H9 (cell line): Measurements from ENCODE around the gene ITSN1. TPM values are rescaled to one million over a fixed set of nuclear protein-coding genes. Genes with fewer than 3 reads are reported as not detected.

Source experiments
- DNase-seq: peaks from one replicate; pipeline ENCODE4 v3.0.0-alpha.2; 2017
- H2AFZ ChIP-seq: one replicate; pipeline ENCODE4 v1.6.1; 2013; ENCODE audit warnings: mild to moderate bottlenecking, low read length, control low read depth, moderate library complexity
- H2AK5ac ChIP-seq: 2 replicates; pipeline ENCODE4 v1.6.1; 2013; ENCODE audit warnings: low read length, control low read depth, mixed read lengths; ENCODE audit not compliant: insufficient read length
- H2BK120ac ChIP-seq: one replicate; pipeline ENCODE4 v1.6.1; 2013; ENCODE audit warnings: low read depth, mild to moderate bottlenecking, low read length, control low read depth, inconsistent platforms; ENCODE audit not compliant: poor library complexity, severe bottlenecking
- H2BK12ac ChIP-seq: 2 replicates; pipeline ENCODE4 v1.6.1; 2013; ENCODE audit warnings: low read length, control low read depth, mixed read lengths, low read depth; ENCODE audit not compliant: insufficient read length
- H2BK15ac ChIP-seq: 2 replicates; pipeline ENCODE4 v1.6.1; 2013; ENCODE audit warnings: low read depth, low read length, control low read depth
- H2BK20ac ChIP-seq: one replicate; pipeline ENCODE4 v1.6.1; 2013; ENCODE audit warnings: low read depth, mild to moderate bottlenecking, low read length, control low read depth, inconsistent platforms; ENCODE audit not compliant: poor library complexity, severe bottlenecking
- H2BK5ac ChIP-seq: 2 replicates; pipeline ENCODE4 v1.6.1; 2013; ENCODE audit warnings: low read length, control low read depth, mixed read lengths; ENCODE audit not compliant: insufficient read length
- H3K14ac ChIP-seq: 2 replicates; pipeline ENCODE4 v1.6.1; 2013; ENCODE audit warnings: low read length, control low read depth; ENCODE audit not compliant: insufficient read depth
- H3K18ac ChIP-seq: 2 replicates; pipeline ENCODE4 v1.6.1; 2013; ENCODE audit warnings: low read depth, mild to moderate bottlenecking, mixed read lengths, low read length, control low read depth; ENCODE audit not compliant: insufficient read length
- H3K23ac ChIP-seq: 2 replicates; pipeline ENCODE4 v1.6.1; 2013; ENCODE audit warnings: low read length, control low read depth, mixed read lengths, low read depth; ENCODE audit not compliant: insufficient read length
- H3K23me2 ChIP-seq: 2 replicates; pipeline ENCODE4 v1.6.1; 2013; ENCODE audit warnings: low read depth, mild to moderate bottlenecking, mixed read lengths, low read length, control low read depth; ENCODE audit not compliant: insufficient read length, poor library complexity, severe bottlenecking
- H3K27ac ChIP-seq: 2 replicates; pipeline ENCODE4 v1.5.1; 2013; ENCODE audit warnings: low read length, control low read depth, mixed read lengths, low read depth; ENCODE audit not compliant: insufficient read length
- H3K27me3 ChIP-seq: 2 replicates; pipeline ENCODE4 v1.6.1; 2013; ENCODE audit warnings: low read length, control low read depth, inconsistent platforms; ENCODE audit not compliant: insufficient read depth
- H3K4ac ChIP-seq: 2 replicates; pipeline ENCODE4 v1.6.1; 2013; ENCODE audit warnings: low read depth, mild to moderate bottlenecking, control low read depth, inconsistent platforms, low read length, moderate library complexity
- H3K4me1 ChIP-seq: 2 replicates; pipeline ENCODE4 v1.6.1; 2013; ENCODE audit warnings: low read length, control low read depth, inconsistent platforms; ENCODE audit not compliant: insufficient read depth
- H3K4me2 ChIP-seq: 2 replicates; pipeline ENCODE4 v1.6.1; 2013; ENCODE audit warnings: low read length, control low read depth, mixed read lengths; ENCODE audit not compliant: insufficient read length, insufficient read depth
- H3K56ac ChIP-seq: 2 replicates; pipeline ENCODE4 v1.6.1; 2013; ENCODE audit warnings: low read depth, mild to moderate bottlenecking, mixed read lengths, low read length, control low read depth; ENCODE audit not compliant: insufficient read length
- H3K79me1 ChIP-seq: 2 replicates; pipeline ENCODE4 v1.6.1; 2013; ENCODE audit warnings: low read depth, mild to moderate bottlenecking, moderate library complexity, low read length, control low read depth, inconsistent platforms; ENCODE audit not compliant: insufficient read depth, poor library complexity, severe bottlenecking
- H3K79me2 ChIP-seq: 2 replicates; pipeline ENCODE4 v1.6.1; 2013; ENCODE audit warnings: low read length, control low read depth, inconsistent platforms; ENCODE audit not compliant: insufficient read depth
- H3K9ac ChIP-seq: 2 replicates; pipeline ENCODE4 v1.6.1; 2013; ENCODE audit warnings: low read length, control low read depth, mixed read lengths; ENCODE audit not compliant: insufficient read length; ENCODE audit errors: extremely low read depth
- H3K9me3 ChIP-seq: one replicate; pipeline ENCODE4 v1.6.1; 2013; ENCODE audit warnings: low read depth, low read length, inconsistent platforms; ENCODE audit not compliant: control insufficient read depth
- H3T11ph ChIP-seq: one replicate; pipeline ENCODE4 v1.6.1; 2013; ENCODE audit warnings: mild to moderate bottlenecking, low read length, control low read depth, inconsistent platforms
- H4K20me1 ChIP-seq: one replicate; pipeline ENCODE4 v1.6.1; 2013; ENCODE audit not compliant: control insufficient read depth, insufficient read length, insufficient read depth
- H4K5ac ChIP-seq: 2 replicates; pipeline ENCODE4 v1.6.1; 2013; ENCODE audit warnings: low read depth, mild to moderate bottlenecking, mixed read lengths, low read length, control low read depth; ENCODE audit not compliant: insufficient read length
- H4K8ac ChIP-seq: replicated peaks from 2 replicates; pipeline ENCODE4 v1.6.1; 2013; ENCODE audit warnings: low read length, control low read depth, mixed read lengths, low read depth; ENCODE audit not compliant: insufficient read length
- H4K91ac ChIP-seq: 2 replicates; pipeline ENCODE4 v1.6.1; 2013; ENCODE audit warnings: low read depth, mild to moderate bottlenecking, moderate library complexity, mixed read lengths, low read length, control low read depth; ENCODE audit not compliant: insufficient read length
- H3K27ac Mint-ChIP-seq, 3 experiments: 2 replicates in 2 of 3; 3 replicates in 1 of 3; pipeline ENCODE4 v1.8.0; 2020 to 2021; ENCODE audit warnings: mixed read lengths in 3 of 3, mild to moderate bottlenecking in 1 of 3, moderate library complexity in 1 of 3
- H3K27me3 Mint-ChIP-seq: 2 replicates; pipeline ENCODE4 v1.8.0; 2021; ENCODE audit warnings: low read depth, mild to moderate bottlenecking, moderate library complexity, mixed read lengths
- H3K36me3 Mint-ChIP-seq, 3 experiments: 2 replicates in 2 of 3; 3 replicates in 1 of 3; pipeline ENCODE4 v1.8.0; 2020 to 2021; ENCODE audit warnings: low read depth in 3 of 3, mixed read lengths in 3 of 3; ENCODE audit not compliant: insufficient read depth in 1 of 3
- H3K4me1 Mint-ChIP-seq, 2 experiments: 2 replicates each; pipeline ENCODE4 v1.8.0; 2020; ENCODE audit warnings: mixed read lengths in 2 of 2
- H3K4me3 Mint-ChIP-seq, 2 experiments: 2 replicates in 1 of 2; 3 replicates in 1 of 2; pipeline ENCODE4 v1.8.0; 2020 to 2021; ENCODE audit warnings: mild to moderate bottlenecking in 2 of 2, mixed read lengths in 2 of 2, moderate library complexity in 1 of 2
- H3K9me3 Mint-ChIP-seq, 2 experiments: 2 replicates in 1 of 2; 3 replicates in 1 of 2; pipeline ENCODE4 v1.8.0; 2020; ENCODE audit warnings: mild to moderate bottlenecking in 2 of 2, mixed read lengths in 2 of 2, moderate library complexity in 1 of 2
- WGBS: extraction: QIAGEN DNeasy Blood & Tissue Kit; methylation state at CpG from one replicate; pipeline ENCODE4 v1.1.7; 2013; ENCODE audit warnings: missing lambda C conversion rate, low lambda C conversion rate, mixed read lengths; ENCODE audit not compliant: insufficient read length; ENCODE audit errors: extremely low coverage; 5-methylcytosine and 5-hydroxymethylcytosine counted together
- total RNA-seq: library from RNA; stranded (reverse); gene quantifications from 2 replicates; pipeline ENCODE4 v1.2.1, GENCODE V29; 2021
- TF ChIP-seq, protein P1 (sequence below): fragments of 200-600 bp; sonication (generic); conservative IDR thresholded peaks from 3 replicates; pipeline ENCODE4 v1.8.0; 2021; ENCODE audit warnings: antibody characterized with exemption, mild to moderate bottlenecking

Gene ITSN1
- total RNA-seq, 1 experiment from 2014 or later, result 94.2 TPM

DNA sequence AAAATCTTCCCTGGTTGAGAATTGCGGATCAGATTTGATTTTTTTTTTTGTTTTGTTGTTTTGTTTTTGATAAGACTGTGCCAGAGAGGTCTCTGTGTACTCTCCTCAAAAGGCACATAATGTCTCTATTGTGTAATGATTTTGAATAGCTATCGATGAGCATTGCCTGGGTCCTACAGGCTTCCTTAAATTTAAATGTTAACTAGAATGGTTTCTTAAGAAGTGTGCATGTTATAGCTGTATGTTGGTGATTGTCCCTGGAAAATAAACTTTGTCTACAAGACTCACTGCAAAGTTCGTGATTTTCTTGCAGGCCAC is 121.2 kb downstream of the ITSN1 start:
- H3K27ac Mint-ChIP-seq, result peak overlapping the region in 2 of 3 experiments; percentile 13 to 50; a peak in 2 of 7 replicates
- no peak overlapping the region for H3K9ac ChIP-seq
- no CpG with 5 or more reads among the region's 3 CpGs for WGBS

More for the DNA sequence above, 121.2 kb downstream of the ITSN1 start:
- no peak overlapping the region for H2BK15ac ChIP-seq
- H3K27ac ChIP-seq, result no peak overlapping the region
- H3K56ac ChIP-seq, result no peak overlapping the region
- no peak overlapping the region for H2AK5ac ChIP-seq
- no peak overlapping the region for H3K4me3 Mint-ChIP-seq
- H2BK5ac ChIP-seq, result no peak overlapping the region
- no peak overlapping the region for H2BK20ac ChIP-seq
- H3K27me3 Mint-ChIP-seq, result no peaks in the 10 kb centered on the region
- no peak overlapping the region for H2BK120ac ChIP-seq
- TF ChIP-seq, protein P1, sequence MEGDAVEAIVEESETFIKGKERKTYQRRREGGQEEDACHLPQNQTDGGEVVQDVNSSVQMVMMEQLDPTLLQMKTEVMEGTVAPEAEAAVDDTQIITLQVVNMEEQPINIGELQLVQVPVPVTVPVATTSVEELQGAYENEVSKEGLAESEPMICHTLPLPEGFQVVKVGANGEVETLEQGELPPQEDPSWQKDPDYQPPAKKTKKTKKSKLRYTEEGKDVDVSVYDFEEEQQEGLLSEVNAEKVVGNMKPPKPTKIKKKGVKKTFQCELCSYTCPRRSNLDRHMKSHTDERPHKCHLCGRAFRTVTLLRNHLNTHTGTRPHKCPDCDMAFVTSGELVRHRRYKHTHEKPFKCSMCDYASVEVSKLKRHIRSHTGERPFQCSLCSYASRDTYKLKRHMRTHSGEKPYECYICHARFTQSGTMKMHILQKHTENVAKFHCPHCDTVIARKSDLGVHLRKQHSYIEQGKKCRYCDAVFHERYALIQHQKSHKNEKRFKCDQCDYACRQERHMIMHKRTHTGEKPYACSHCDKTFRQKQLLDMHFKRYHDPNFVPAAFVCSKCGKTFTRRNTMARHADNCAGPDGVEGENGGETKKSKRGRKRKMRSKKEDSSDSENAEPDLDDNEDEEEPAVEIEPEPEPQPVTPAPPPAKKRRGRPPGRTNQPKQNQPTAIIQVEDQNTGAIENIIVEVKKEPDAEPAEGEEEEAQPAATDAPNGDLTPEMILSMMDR, result no peak
- no peak overlapping the region for H4K5ac ChIP-seq
- H3K18ac ChIP-seq, result no peak overlapping the region
- H3K4ac ChIP-seq, result no peak overlapping the region
- H4K91ac ChIP-seq, result no peak overlapping the region
- no peak for DNase-seq
- H3T11ph ChIP-seq, result no peak overlapping the region
- no peak overlapping the region for H2BK12ac ChIP-seq
- H3K23ac ChIP-seq, result no peak overlapping the region
- no peaks in the 10 kb centered on the region for H4K20me1 ChIP-seq
- no peak overlapping the region for H2AFZ ChIP-seq
- peaks cover 16 to 19% of the 10 kb centered on the region in 2 experiments for H3K4me1 Mint-ChIP-seq
- H3K27me3 ChIP-seq, result no peaks in the 10 kb centered on the region; the same call in 1 of the 2 replicates
- H3K79me1 ChIP-seq, result peaks cover 2% of the 10 kb centered on the region
- H3K14ac ChIP-seq, result no peak overlapping the region
- H3K9me3 ChIP-seq, result no peaks in the 10 kb centered on the region
- 0 out of 2 replicates have a peak, but pooled peaks cover 2% of the 10 kb centered on the region for H3K79me2 ChIP-seq
- H3K4me2 ChIP-seq, result no peak overlapping the region
- no peak overlapping the region for H4K8ac ChIP-seq
- no peaks in the 10 kb centered on the region for H3K23me2 ChIP-seq
- H3K36me3 Mint-ChIP-seq, result peaks cover 16 to 67% (median 53%) of the 10 kb centered on the region in 3 experiments
- H3K9me3 Mint-ChIP-seq, result no peaks in the 10 kb centered on the region
- peaks cover 3% of the 10 kb centered on the region; the same call in 1 of the 2 replicates for H3K4me1 ChIP-seq
